ENCODE measurements around the gene ATP8A2.
A peak's percentile ranks its signal among the peaks of the same experiment; 100 is the strongest.

Gene ATP8A2

GRCh38 chr13:25775986-25776385, 404.2 kb downstream of the ATP8A2 start:
- TF ChIP-seq, protein P1, sequence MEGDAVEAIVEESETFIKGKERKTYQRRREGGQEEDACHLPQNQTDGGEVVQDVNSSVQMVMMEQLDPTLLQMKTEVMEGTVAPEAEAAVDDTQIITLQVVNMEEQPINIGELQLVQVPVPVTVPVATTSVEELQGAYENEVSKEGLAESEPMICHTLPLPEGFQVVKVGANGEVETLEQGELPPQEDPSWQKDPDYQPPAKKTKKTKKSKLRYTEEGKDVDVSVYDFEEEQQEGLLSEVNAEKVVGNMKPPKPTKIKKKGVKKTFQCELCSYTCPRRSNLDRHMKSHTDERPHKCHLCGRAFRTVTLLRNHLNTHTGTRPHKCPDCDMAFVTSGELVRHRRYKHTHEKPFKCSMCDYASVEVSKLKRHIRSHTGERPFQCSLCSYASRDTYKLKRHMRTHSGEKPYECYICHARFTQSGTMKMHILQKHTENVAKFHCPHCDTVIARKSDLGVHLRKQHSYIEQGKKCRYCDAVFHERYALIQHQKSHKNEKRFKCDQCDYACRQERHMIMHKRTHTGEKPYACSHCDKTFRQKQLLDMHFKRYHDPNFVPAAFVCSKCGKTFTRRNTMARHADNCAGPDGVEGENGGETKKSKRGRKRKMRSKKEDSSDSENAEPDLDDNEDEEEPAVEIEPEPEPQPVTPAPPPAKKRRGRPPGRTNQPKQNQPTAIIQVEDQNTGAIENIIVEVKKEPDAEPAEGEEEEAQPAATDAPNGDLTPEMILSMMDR (conservative IDR thresholded peaks at IDR 0.05), result no peak
- no peak for TF ChIP-seq ZFX (IDR thresholded peaks at IDR 0.05)
- no peak overlapping the region for H3K27ac ChIP-seq

DNA sequence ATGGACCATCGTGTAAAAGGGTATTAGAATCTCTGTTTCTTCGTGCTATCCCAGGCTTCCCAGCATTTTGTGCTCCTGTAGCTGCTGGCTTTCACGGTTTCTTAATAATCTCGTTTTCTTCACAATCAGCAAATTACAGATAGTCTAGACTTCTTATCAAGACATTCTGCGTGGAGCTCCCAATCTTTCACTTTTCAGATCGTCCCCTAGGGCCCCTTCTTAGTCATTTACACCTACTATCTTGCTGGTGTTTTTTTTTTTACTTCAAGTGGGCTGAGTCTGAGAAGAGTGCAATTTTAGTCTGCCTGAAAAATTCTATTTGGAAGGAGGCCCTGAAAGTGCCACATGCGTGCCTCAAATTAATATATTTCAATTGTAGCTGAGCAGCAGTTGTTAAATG, 404.9 kb downstream of the ATP8A2 start:
- H3K27ac ChIP-seq, result no peak overlapping the region
- TF ChIP-seq, protein P1 (conservative IDR thresholded peaks at IDR 0.05), result no peak
- no peak for TF ChIP-seq ZFX (IDR thresholded peaks at IDR 0.05)

- no peak for TF ChIP-seq ZFX (IDR thresholded peaks at IDR 0.05)
- TF ChIP-seq, protein P1 (conservative IDR thresholded peaks at IDR 0.05), result no peak
- H3K27ac ChIP-seq, result no peak overlapping the region
Observed at GRCh38 chr13:25777509-25777908, 405.7 kb downstream of the ATP8A2 start.

DNA sequence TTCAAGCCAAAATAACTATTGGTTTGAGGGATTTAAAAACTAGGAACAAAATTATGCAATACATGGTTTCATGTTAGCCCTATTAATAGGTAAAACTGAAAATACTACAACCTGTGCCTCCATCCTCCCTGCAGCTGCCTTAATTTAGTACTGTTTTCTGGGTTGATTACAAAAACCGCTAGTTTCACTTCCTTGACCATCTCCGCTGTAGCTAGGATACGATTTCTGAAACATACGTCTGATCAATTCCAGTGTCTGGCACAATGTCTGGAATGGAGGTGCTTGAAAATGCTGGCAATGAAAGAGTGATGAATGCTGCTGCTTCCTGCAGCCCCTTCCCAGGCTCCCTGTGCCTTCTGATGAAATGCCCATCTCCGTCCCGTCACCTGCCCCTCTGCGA, 406.6 kb downstream of the ATP8A2 start:
- no peak for TF ChIP-seq ZFX (IDR thresholded peaks at IDR 0.05)
- TF ChIP-seq, protein P1 (conservative IDR thresholded peaks at IDR 0.05), result no peak
- no peak overlapping the region for H3K27ac ChIP-seq

- H3K27ac ChIP-seq, result no peak overlapping the region
- TF ChIP-seq, protein P1 (conservative IDR thresholded peaks at IDR 0.05), result no peak
- no peak for TF ChIP-seq ZFX (IDR thresholded peaks at IDR 0.05)
Observed at GRCh38 chr13:25778808-25779305, 407.1 kb downstream of the ATP8A2 start.

DNA sequence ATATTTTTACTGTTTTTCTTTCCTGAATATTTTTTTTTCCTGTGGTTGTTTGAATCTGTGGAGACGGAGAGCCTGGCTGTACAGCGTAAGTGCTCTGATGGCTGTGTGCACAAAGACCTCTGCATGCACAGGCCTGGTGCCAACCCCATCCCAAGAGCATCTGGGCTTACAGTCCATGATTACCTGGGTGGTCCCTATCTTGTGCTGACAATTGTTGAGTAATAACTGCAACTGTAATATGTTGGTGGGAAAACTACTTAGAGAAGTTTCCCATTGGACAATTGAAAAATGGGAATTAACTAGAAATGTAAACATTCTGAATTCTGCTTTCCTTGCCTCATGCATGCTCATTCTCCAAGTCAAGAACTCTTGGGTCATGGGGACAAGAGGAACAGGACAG, 411.3 kb downstream of the ATP8A2 start:
- no peak for TF ChIP-seq ZFX (IDR thresholded peaks at IDR 0.05)
- TF ChIP-seq, protein P1 (conservative IDR thresholded peaks at IDR 0.05), result no peak
- no peak overlapping the region for H3K27ac ChIP-seq

- TF ChIP-seq ZFX (IDR thresholded peaks at IDR 0.05), result 0 out of 2 replicates have a peak, but pooled peaks have one; percentile 8
- TF ChIP-seq, protein P1 (conservative IDR thresholded peaks at IDR 0.05), result no peak
Observed at GRCh38 chr13:25783601-25784024, 411.8 kb downstream of the ATP8A2 start.

More at GRCh38 chr13:25783601-25784024, 411.8 kb downstream of the ATP8A2 start:
- H3K27ac ChIP-seq, result no peak overlapping the region
